Sciatic nerve (tissue), 2 donors: ENCODE data around the gene ZFAND3. TPM values are rescaled to one million over a fixed set of nuclear protein-coding genes. Genes with fewer than 3 reads are reported as not detected.
A peak's percentile ranks its signal among the peaks of the same experiment; 100 is the strongest.
"Not testable (repeated sequence)": the region's sequence is repeated elsewhere in the genome, so short reads cannot be mapped to it uniquely, and the experiment has no call there.

Experiments used
- ATAC-seq: fragments of 200-7000 bp; cut with Tn5 transposase; one replicate; pipeline ENCODE4 v1.9.1; 2020; ENCODE audit warnings: mild to moderate bottlenecking, moderate library complexity
- DNase-seq: peaks from one replicate; pipeline ENCODE4 v3.0.0-alpha.2; 2020; ENCODE audit warnings: low spot score
- intact Hi-C: fragments of 100-400 bp; cut with DNase I; formaldehyde crosslinking; loops from one replicate; pipeline ENCODE4 v1.14.2; 2022
- total RNA-seq: library from RNA; stranded (reverse); fragmentation: NEBNext Ultra II Directional; extraction: Animal tissue kit (Norgen Biotek cat#: 25700); gene quantifications from one replicate; pipeline ENCODE4 v1.2.1, GENCODE V29; 2021
- donor health status: DM: no; HTN: no; CAD: no.
- donor health status: DM: no; HTN: no; CAD: no.

The ZFAND3 gene
- total RNA-seq, 1 donor from 2014 or later = 58.9 TPM

GRCh38 chr6:38118791-38119365 is 299.4 kb downstream of the ZFAND3 start:
- no peak for DNase-seq
- ATAC-seq = no peak
- intact Hi-C loops = no loop called here

- DNase-seq (no peak), ATAC-seq (no peak)
- intact Hi-C loops = no loop called here
Measured at GRCh38 chr6:38119516-38119915, 300.0 kb downstream of the ZFAND3 start.

GRCh38 chr6:38124224-38124926 is 304.8 kb downstream of the ZFAND3 start:
- intact Hi-C loops, ATAC-seq, DNase-seq: not testable (repeated sequence)

GRCh38 chr6:38127284-38127683 is 307.8 kb downstream of the ZFAND3 start:
- no peak for DNase-seq
- ATAC-seq = no peak
- intact Hi-C loops = no loop called here

GRCh38 chr6:38131527-38131965 is 312.0 kb downstream of the ZFAND3 start:
- intact Hi-C loops = no loop called here
- peak; percentile 85 for ATAC-seq
- no peak for DNase-seq

GRCh38 chr6:38133932-38134703 is 314.6 kb downstream of the ZFAND3 start:
- ATAC-seq (no peak), DNase-seq (no peak)
- intact Hi-C loops = no loop called here

- DNase-seq = no peak
- intact Hi-C loops = no loop called here
- ATAC-seq = no peak
Measured at GRCh38 chr6:38134704-38135088, 315.2 kb downstream of the ZFAND3 start.

- ATAC-seq = no peak
- DNase-seq = no peak
- intact Hi-C loops = no loop called here
Measured at GRCh38 chr6:38136547-38136946, 317.0 kb downstream of the ZFAND3 start.

GRCh38 chr6:38137608-38138265 is 318.2 kb downstream of the ZFAND3 start:
- ATAC-seq (no peak), DNase-seq (no peak)
- intact Hi-C loops = no loop called here

GRCh38 chr6:38138374-38138773 is 318.8 kb downstream of the ZFAND3 start:
- ATAC-seq = no peak
- intact Hi-C loops = no loop called here
- DNase-seq = no peak

GRCh38 chr6:38141085-38141484 is 321.6 kb downstream of the ZFAND3 start:
- ATAC-seq = no peak
- DNase-seq = no peak
- intact Hi-C loops = no loop called here

GRCh38 chr6:38141716-38142115 is 322.2 kb downstream of the ZFAND3 start:
- ATAC-seq (no peak), DNase-seq (no peak)
- intact Hi-C loops = no loop called here

GRCh38 chr6:38142178-38142902 is 322.8 kb downstream of the ZFAND3 start:
- no peak for DNase-seq
- ATAC-seq = no peak
- intact Hi-C loops = no loop called here

- DNase-seq (no peak), ATAC-seq (peak; percentile 50)
- intact Hi-C loops = no loop called here
Measured at GRCh38 chr6:38143191-38144150, 323.9 kb downstream of the ZFAND3 start.

GRCh38 chr6:38144365-38144945 is 324.9 kb downstream of the ZFAND3 start:
- intact Hi-C loops = no loop called here
- DNase-seq = no peak
- no peak for ATAC-seq

- DNase-seq (no peak), ATAC-seq (no peak)
Measured at GRCh38 chr6:38146021-38146733, 326.6 kb downstream of the ZFAND3 start.

GRCh38 chr6:38146734-38147027 is 327.2 kb downstream of the ZFAND3 start:
- ATAC-seq = no peak
- DNase-seq = no peak
- intact Hi-C loops = no loop called here

More at GRCh38 chr6:38146021-38146733, 326.6 kb downstream of the ZFAND3 start:
- intact Hi-C loops = no loop called here
